ENCODE data around the gene ZBTB7A.

Gene ZBTB7A

GRCh38 chr19:4066682-4067395, at the start of gene ZBTB7A:
Gene ZBTB7A (minus strand): TSS chr19:4066899. CDS start chr19:4055232, 11,667 bp downstream.
- peak; percentile 95 for DNase-seq (ENCODE audit: low spot score)

- no peak for DNase-seq (ENCODE audit: low spot score)
Observed at GRCh38 chr19:4115818-4116385, 49.2 kb upstream of the ZBTB7A start.

- DNase-seq (ENCODE audit: low spot score) = no peak
Observed at GRCh38 chr19:4115050-4115817, 48.5 kb upstream of the ZBTB7A start.

GRCh38 chr19:4114181-4114580, 47.5 kb upstream of the ZBTB7A start:
- DNase-seq (ENCODE audit: low spot score) = no peak

- DNase-seq (ENCODE audit: low spot score) = no peak
Observed at GRCh38 chr19:4113398-4114088, 46.8 kb upstream of the ZBTB7A start.

- DNase-seq (ENCODE audit: low spot score) = no peak
Observed at GRCh38 chr19:4112367-4112766, 45.7 kb upstream of the ZBTB7A start.

GRCh38 chr19:4109626-4109945, 42.9 kb upstream of the ZBTB7A start:
- no peak for DNase-seq (ENCODE audit: low spot score)

GRCh38 chr19:4108767-4109625, 42.3 kb upstream of the ZBTB7A start:
- DNase-seq (ENCODE audit: low spot score) = no peak

- DNase-seq (ENCODE audit: low spot score) = no peak
Observed at GRCh38 chr19:4103080-4103433, 36.4 kb upstream of the ZBTB7A start.

- no peak for DNase-seq (ENCODE audit: low spot score)
Observed at GRCh38 chr19:4102339-4103079, 35.8 kb upstream of the ZBTB7A start.

GRCh38 chr19:4101496-4101770, 34.7 kb upstream of the ZBTB7A start:
- no peak for DNase-seq (ENCODE audit: low spot score)

- no peak for DNase-seq (ENCODE audit: low spot score)
Observed at GRCh38 chr19:4100647-4101495, 34.2 kb upstream of the ZBTB7A start.

GRCh38 chr19:4099041-4099764, 32.5 kb upstream of the ZBTB7A start:
- DNase-seq (ENCODE audit: low spot score) = no peak

GRCh38 chr19:4098493-4098892, 31.8 kb upstream of the ZBTB7A start:
- DNase-seq (ENCODE audit: low spot score) = no peak

GRCh38 chr19:4097501-4097900, 30.8 kb upstream of the ZBTB7A start:
- DNase-seq (ENCODE audit: low spot score) = no peak

GRCh38 chr19:4096049-4096892, 29.6 kb upstream of the ZBTB7A start:
- no peak for DNase-seq (ENCODE audit: low spot score)

GRCh38 chr19:4095488-4095844, 28.8 kb upstream of the ZBTB7A start:
- no peak for DNase-seq (ENCODE audit: low spot score)

- no peak for DNase-seq (ENCODE audit: low spot score)
Observed at GRCh38 chr19:4094761-4095487, 28.2 kb upstream of the ZBTB7A start.
